Activated T-helper 1 cell treated with anti-CD3 and anti-CD28 coated beads, Interleukin-12 subunit alpha, Interleukin-12 subunit beta, Interleukin-2, Interleukin-4 antibody, amounts not matched to agents 30 ng/mL and 10 ng/mL and 1 ng/mL, durations not matched to agents 14 hours and 24 hours and 36 hours (primary cell): Measurements from ENCODE around the gene MRPS18A. TPM values are rescaled to one million over a fixed set of nuclear protein-coding genes. Genes with fewer than 3 reads are reported as not detected.
"Not testable (repeated sequence)": the region's sequence is repeated elsewhere in the genome, so short reads cannot be mapped to it uniquely, and the experiment has no call there.

Experiments
- DNase-seq: peaks from one replicate; pipeline ENCODE4 v3.0.0; 2021; ENCODE audit warnings: low spot score
- H3K27ac Mint-ChIP-seq: one replicate; pipeline ENCODE4 v1.8.0; 2021; ENCODE audit warnings: mild to moderate bottlenecking, mixed read lengths
- H3K27me3 Mint-ChIP-seq: one replicate; pipeline ENCODE4 v1.8.0; 2022; ENCODE audit warnings: mild to moderate bottlenecking, moderate library complexity, mixed read lengths; ENCODE audit not compliant: insufficient read depth
- H3K36me3 Mint-ChIP-seq: one replicate; pipeline ENCODE4 v1.8.0; 2021; ENCODE audit warnings: low read depth, mixed read lengths
- H3K4me1 Mint-ChIP-seq: one replicate; pipeline ENCODE4 v1.8.0; 2021; ENCODE audit warnings: low read depth, mixed read lengths
- H3K4me3 Mint-ChIP-seq: one replicate; pipeline ENCODE4 v1.8.0; 2021; ENCODE audit warnings: mild to moderate bottlenecking, moderate library complexity, mixed read lengths
- H3K9me3 Mint-ChIP-seq: one replicate; pipeline ENCODE4 v1.8.0; 2021; ENCODE audit warnings: mixed read lengths
- intact Hi-C: fragments of 100-400 bp; cut with micrococcal nuclease; formaldehyde crosslinking; loops from one replicate; pipeline ENCODE4 v1.15.1; 2024
- total RNA-seq: library from RNA; stranded (reverse); gene quantifications from 2 replicates; pipeline ENCODE4 v1.2.3, GENCODE V29; 2022

The MRPS18A gene
- total RNA-seq, 1 donor from 2014 or later: 55.9 TPM

DNA sequence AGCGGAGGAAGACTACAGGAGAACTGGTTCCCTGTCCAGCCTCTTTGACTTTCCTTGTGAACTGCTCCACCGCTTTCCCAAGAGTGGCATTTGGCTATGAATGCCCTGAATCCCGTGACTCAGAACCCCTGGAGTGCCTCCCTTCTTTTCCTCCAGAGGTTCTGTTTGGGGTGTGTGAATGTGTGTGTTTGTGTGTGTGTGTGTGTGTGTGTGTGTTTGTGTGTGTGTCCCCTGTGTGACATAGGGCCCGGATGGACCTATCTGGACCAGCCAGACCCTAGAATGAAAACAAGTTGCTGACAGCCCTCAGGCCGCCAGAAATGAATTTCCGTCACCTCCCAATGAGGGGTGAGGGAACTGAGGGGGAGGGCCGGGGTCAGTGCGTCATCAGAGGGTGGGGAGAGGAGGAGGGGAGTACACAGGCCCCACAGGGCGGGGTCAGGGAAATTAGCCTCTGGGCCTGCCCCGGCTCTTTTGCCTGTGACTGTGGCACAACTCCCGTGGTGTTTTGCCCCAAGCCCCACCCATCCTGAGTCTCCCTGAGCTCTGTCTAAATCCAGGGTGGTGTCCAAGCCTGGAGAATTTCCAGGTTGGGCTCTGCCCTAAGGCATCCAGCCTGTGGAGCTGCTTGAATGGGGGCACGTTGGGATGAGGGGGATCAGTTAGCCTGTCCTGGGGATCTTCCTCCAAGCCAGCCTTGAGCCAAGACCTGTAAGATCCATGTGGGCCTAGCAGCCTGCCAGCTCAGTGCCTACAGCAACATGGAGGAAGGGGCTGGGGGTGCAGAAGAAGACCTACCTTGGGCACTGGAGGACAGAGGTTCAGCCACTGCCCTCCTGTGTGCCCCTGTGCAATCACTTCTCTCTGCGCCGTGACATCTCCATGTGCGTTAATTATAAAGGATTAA lies 15.2 kb upstream of the MRPS18A start:
- Mint-ChIP-seq H3K27ac (no peak overlapping the region), H3K4me3 (no peak overlapping the region), H3K9me3 (no peaks in the 10 kb centered on the region), H3K4me1 (peaks cover 10% of the 10 kb centered on the region), H3K36me3 (no peaks in the 10 kb centered on the region), H3K27me3 (peaks cover 30% of the 10 kb centered on the region)
- DNase-seq: no peak
- intact Hi-C loops: no loop called here

DNA sequence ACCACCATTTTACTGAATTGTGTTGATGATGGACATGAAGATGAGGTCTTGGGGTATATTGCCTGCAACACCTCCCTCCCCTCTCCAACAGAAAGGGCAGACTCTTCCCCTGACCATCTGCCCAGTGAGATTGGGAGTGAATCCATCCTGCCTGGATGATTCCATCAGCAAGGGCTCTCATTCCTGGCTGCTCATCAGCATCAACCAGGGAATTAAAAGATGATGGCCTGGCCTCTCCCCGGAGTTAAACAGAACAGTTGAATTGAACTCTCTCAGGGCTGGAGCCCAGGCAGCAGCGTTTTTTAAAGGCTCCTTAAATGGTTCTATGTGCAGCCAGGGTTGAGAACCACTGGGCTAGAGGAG lies 14.6 kb upstream of the MRPS18A start:
- intact Hi-C loops: no loop called here
- H3K9me3 Mint-ChIP-seq: no peaks in the 10 kb centered on the region
- no peaks in the 10 kb centered on the region for H3K36me3 Mint-ChIP-seq
- no peak overlapping the region for H3K27ac Mint-ChIP-seq
- peaks cover 32% of the 10 kb centered on the region for H3K27me3 Mint-ChIP-seq
- H3K4me1 Mint-ChIP-seq: peaks cover 10% of the 10 kb centered on the region
- no peak for DNase-seq
- no peak overlapping the region for H3K4me3 Mint-ChIP-seq

DNA sequence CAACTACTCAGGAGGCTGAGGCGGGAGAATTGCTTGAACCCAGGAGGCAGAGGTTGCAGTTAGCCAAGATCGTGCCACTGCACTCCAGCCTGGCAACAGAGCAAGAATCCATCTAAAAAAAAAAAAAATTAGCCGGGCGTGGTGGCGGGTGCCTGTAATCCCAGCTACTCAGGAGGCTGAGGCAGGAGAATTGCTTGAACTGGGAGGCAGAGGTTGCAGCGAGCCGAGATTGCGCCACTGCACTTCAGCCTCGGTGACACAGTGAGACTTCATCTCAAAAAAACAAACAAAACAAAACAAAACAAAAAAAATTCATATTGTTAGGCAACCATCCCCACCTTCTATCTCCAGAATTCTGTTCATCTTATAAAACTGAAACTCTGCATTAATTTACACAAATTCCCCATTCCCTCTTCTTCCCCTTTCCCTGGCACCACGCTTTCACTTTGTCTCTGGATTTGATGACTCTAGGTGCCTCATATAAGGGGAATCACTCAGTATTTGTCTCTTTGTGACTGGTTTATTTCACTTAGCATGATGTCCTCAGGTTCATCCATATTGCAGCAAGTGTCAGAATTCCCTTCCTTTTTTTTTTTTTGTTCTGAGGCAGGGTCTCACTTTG lies 13.5 kb upstream of the MRPS18A start:
- H3K36me3 Mint-ChIP-seq, DNase-seq, intact Hi-C loops, H3K4me1 Mint-ChIP-seq, H3K27ac Mint-ChIP-seq, H3K9me3 Mint-ChIP-seq, H3K4me3 Mint-ChIP-seq: not testable (repeated sequence)
- peaks cover 32% of the 10 kb centered on the region for H3K27me3 Mint-ChIP-seq

DNA sequence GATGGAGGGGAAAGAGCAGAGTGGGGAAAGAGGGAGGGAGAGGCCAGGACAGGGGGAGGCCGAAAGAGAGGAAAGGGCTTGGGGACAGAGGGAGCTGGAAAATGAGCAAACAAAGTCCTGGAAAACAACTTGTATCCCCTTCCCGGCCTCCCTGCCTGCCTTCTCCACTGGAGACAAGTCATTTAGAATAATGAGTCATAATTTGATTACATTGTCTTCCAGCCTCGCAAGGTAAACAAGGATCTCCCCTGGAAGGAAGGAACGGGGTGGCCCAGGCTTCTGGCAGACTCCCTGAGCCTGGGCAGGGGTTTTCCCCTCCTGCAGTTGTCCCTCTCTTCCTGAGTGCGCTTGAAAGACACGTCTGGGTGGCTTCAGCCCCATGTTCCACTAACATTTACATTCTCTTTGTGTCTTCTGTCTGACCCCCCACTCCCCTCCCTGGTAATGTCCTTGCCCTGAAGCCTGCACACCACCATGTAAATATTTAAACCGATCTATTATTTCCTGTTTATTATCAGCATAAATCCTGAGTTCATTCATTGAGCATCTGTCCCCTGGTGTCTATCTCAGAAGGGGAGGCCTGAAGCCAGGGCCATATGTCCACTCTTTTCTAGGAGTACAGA lies 12.1 kb upstream of the MRPS18A start:
- Mint-ChIP-seq H3K4me1 (peaks cover 4% of the 10 kb centered on the region), H3K27ac (no peak overlapping the region), H3K36me3 (no peaks in the 10 kb centered on the region), H3K27me3 (peaks cover 31% of the 10 kb centered on the region), H3K4me3 (no peak overlapping the region), H3K9me3 (no peaks in the 10 kb centered on the region)
- intact Hi-C loops: no loop called here
- DNase-seq: no peak

DNA sequence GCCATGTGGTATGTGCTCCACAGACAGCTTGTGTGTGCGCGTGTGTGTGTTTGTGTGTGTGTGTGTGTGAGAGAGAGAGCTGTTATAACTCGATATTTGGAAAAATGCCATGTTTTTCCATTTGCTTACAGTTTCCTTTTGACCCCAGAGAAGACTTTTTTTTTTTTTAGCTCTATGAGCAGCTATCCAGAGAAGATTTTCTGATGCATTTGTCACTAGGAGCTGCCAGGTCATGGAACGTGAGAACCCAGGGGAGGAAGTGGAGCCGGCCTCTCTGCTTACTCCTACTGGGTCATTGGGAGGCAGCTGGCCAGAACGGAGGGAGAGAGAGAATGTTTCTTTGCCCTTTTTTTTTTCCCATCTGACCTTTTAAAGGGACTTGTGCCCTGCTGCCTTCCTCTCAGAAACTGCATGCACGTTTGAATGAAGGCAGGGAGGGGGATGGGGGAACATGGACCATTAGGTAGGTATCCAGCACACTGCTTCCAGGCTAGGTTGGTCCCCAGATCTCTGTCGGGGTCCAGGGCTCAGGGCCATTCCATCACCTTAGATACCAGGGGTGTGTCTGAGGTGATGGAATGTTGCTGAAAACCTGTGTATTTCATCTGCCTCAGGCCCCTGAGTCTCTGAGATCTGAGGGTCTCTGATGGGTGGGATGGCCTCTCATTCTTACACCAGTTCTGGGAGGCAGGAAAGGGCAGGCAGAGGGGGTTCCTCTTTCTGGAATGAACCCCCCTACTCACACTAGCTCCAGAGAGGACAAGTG lies 11.2 kb upstream of the MRPS18A start:
- peaks cover 4% of the 10 kb centered on the region for H3K4me1 Mint-ChIP-seq
- DNase-seq: no peak
- intact Hi-C loops: no loop called here
- H3K4me3 Mint-ChIP-seq: no peak overlapping the region
- no peak overlapping the region for H3K27ac Mint-ChIP-seq
- peaks cover 26% of the 10 kb centered on the region for H3K27me3 Mint-ChIP-seq
- H3K36me3 Mint-ChIP-seq: no peaks in the 10 kb centered on the region
- no peaks in the 10 kb centered on the region for H3K9me3 Mint-ChIP-seq

DNA sequence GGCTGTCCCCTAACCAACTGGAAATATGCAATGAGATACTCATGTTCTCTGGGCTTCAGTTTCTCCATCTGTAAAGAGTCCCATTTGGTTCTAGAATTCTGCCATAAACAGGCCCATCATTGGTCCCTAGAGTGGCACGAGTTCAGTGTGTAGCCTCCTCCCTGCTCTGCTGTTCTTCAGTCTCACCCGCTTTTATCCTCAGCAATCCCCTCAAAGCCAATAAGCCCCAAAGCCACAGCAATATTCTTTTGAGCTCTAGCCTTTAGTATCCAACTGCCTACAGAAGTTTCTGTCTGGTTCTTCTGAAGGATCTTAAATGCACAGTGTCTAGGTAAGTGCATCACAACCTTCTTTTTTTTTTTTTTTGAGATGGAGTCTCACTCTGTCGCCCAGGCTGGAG lies 9.8 kb upstream of the MRPS18A start:
- H3K4me1 Mint-ChIP-seq: peaks cover 2% of the 10 kb centered on the region
- H3K4me3 Mint-ChIP-seq: no peak overlapping the region
- no peaks in the 10 kb centered on the region for H3K36me3 Mint-ChIP-seq
- H3K27ac Mint-ChIP-seq: no peak overlapping the region
- DNase-seq: no peak
- intact Hi-C loops: no loop called here
- H3K27me3 Mint-ChIP-seq: peaks cover 24% of the 10 kb centered on the region
- no peaks in the 10 kb centered on the region for H3K9me3 Mint-ChIP-seq

DNA sequence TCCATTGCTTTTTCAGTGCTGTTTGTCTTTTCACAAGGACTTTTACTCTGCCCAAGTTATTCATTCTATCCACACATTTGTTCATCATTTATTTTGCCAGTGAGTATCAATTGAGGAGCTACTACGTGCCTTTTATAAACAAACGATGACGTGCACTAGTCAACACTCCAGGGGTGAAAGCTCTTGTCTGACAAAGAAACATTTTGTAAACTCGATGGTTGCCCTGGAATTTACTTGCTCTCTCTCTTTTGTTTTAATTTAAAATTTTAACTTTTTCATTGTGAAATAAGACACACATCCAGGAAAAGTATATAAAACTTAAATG lies 8.3 kb upstream of the MRPS18A start:
- Mint-ChIP-seq H3K27me3 (peaks cover 17% of the 10 kb centered on the region), H3K36me3 (no peaks in the 10 kb centered on the region), H3K27ac (no peak overlapping the region), H3K4me3 (no peak overlapping the region), H3K9me3 (no peaks in the 10 kb centered on the region), H3K4me1 (no peaks in the 10 kb centered on the region)
- DNase-seq: no peak
- intact Hi-C loops: no loop called here

DNA sequence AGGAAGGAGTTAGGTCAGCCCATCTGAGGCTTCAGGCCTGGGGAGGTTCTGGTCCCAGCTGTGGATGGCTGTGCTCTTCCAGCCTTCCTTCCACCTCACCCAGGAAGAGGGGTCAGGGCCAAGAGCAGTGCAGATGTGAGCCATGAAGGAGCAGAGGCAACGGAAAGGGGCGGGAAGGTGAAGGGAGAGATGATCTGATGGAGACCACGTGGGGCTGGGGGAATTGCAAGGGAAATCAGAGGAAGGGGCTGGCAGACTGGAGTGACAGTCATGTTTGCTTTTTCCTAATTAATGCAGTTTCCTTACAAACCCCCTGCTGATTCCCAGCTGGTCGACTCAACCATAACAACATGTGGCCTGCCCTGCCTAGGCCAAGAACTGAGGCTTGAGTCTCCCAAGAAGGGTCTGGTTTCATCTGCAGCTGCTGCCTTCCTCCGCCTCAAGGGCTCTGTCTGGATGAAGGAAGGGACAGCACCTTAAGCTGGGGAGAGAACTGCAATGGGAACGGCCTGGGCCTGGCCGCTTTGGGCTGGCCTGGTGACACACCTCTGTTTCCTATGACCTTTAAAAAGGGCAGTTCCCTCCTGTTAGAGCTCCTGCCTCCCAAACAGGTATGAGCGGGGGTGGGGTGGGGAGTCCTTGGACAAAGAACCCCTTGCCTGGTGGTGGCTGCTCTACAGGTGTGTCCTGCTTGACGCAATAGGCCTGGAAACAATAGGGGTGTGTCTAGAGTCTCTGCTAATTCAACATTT lies 7.8 kb upstream of the MRPS18A start:
- Mint-ChIP-seq H3K9me3 (no peaks in the 10 kb centered on the region), H3K27ac (no peak overlapping the region), H3K27me3 (peaks cover 17% of the 10 kb centered on the region), H3K4me1 (no peaks in the 10 kb centered on the region), H3K36me3 (no peaks in the 10 kb centered on the region), H3K4me3 (no peak overlapping the region)
- no peak for DNase-seq
- intact Hi-C loops: no loop called here

DNA sequence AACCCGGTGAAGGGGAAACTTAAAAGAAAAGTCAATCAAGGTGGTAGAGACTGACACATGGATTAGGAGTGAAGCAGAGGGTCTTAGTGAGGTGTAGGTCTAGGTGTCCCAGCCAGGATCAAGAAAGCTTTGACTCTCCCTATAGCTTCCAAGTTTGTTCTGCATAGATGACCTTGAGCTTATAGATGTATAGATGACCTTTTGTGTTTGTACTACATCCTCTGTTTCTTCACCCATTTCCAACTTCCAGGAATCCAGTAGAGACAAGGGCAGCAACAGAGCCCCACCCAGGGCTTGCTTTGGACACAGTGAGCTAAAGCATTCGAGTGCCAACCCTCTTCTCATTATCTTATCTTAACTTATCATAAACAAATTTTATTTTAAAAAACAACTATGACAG lies 1.8 kb upstream of the MRPS18A start:
- no peak for DNase-seq
- Mint-ChIP-seq H3K9me3 (no peaks in the 10 kb centered on the region), H3K27ac (no peak overlapping the region), H3K27me3 (peaks cover 5% of the 10 kb centered on the region), H3K4me3 (no peak overlapping the region), H3K36me3 (peaks cover 8% of the 10 kb centered on the region), H3K4me1 (peaks cover 30% of the 10 kb centered on the region)
- intact Hi-C loops: loop anchor here (5.0 kb wide), 1 partner anchor 112 kb away; the partner anchor contains the start of genes POLH and XPO5

DNA sequence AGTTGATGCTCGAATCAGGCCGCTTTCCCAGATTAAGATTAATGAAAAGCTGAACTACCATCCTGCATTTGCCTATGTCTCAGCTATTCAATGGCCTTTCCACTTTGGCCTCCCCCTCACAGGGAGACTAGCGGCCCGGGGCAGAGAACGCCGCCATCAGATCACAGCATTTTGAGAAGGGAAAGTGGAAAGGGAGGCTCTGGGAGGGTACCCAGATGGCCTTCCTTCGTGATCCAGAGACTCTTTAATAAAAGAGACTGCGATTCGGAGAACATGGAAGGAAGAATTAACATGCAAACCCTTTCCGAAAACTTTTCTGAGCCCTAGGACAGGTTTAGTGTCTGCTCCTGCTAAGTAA lies 533 bp downstream of the MRPS18A start:
- intact Hi-C loops: loop anchor here (1.0 to 5.0 kb wide), 7 partner anchors 17 to 110 kb away; partner anchors contain the start of genes GTPBP2, POLH, RSPH9 and VEGFA
- Mint-ChIP-seq H3K9me3 (no peaks in the 10 kb centered on the region), H3K27ac (peak overlapping the region; percentile 85), H3K36me3 (peaks cover 15% of the 10 kb centered on the region), H3K4me3 (peak overlapping the region; percentile 92), H3K4me1 (peaks cover 50% of the 10 kb centered on the region), H3K27me3 (no peaks in the 10 kb centered on the region)
- no peak for DNase-seq

DNA sequence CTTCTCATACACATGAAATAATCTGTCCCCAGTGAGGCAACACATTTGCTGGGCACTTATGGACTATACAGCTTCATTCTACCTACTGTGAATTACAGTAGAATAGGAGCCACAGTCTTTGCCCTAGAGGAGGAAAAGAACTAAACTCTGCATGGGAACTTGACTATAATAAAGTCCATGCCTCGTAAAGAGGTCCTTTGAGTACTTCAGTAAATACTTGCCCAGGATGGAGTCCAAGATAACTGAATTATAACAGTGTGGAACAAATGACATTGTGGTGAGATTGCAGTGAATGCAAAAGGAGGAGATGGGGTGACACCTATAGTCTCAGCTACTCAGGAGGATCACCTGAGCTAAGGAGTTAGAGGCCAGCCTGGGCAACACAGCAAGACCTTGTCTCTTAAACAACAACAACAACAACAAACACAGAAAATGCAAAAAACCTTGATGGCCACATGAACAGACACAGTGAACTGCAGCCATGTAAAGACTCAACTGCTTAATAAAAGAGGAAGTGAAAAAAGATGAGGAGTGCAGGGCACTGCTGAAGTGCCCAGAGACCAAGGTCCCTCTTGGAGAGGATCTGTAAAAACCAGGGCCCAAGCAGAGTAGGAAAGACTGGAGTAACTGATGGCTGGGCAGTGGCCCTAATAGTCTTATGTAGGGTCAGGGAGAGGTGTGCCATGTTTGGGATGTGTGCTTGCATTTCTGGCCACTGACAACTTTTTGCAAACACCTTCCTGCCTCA lies 3.7 kb downstream of the MRPS18A start:
- Mint-ChIP-seq H3K4me1 (peaks cover 50% of the 10 kb centered on the region), H3K27ac (peak overlapping the region; percentile 42), H3K9me3 (no peaks in the 10 kb centered on the region), H3K4me3 (no peak overlapping the region), H3K36me3 (peaks cover 21% of the 10 kb centered on the region), H3K27me3 (no peaks in the 10 kb centered on the region)
- intact Hi-C loops: no loop called here
- no peak for DNase-seq
